PC-9 (cell line): Measurements from ENCODE around the gene SNX12. TPM values are rescaled to one million over a fixed set of nuclear protein-coding genes. Genes with fewer than 3 reads are reported as not detected.

Experiments used
- Bru-seq: library from RNA; stranded (reverse); fragments of 400-500 nt; gene quantifications from one replicate; lab custom pipeline; 2021; lab: Mats Ljungman, UMichigan
- BruChase-seq, 2 experiments: library from RNA; stranded (reverse); fragments of 400-500 nt; gene quantifications; one replicate each; lab custom pipeline; 2021; lab: Mats Ljungman, UMichigan
- BruUV-seq: library from RNA; stranded (reverse); fragments of 400-500 nt; replicated peaks from 2 replicates; lab custom pipeline; 2021; lab: Mats Ljungman, UMichigan
- CTCF ChIA-PET: fragments of 300-600 bp; sonication (Branson Sonifier 250); formaldehyde crosslinking; loops from one replicate; lab custom pipeline; 2022; ENCODE audit warnings: antibody characterized with exemption; lab: Charles Lee
- POLR2A ChIA-PET: fragments of 300-600 bp; sonication (Branson Sonifier 250); formaldehyde crosslinking; loops from one replicate; lab custom pipeline; 2022; ENCODE audit warnings: antibody characterized with exemption; ENCODE audit not compliant: unreplicated experiment; lab: Charles Lee
- DNase-seq, 2 experiments: peaks; one replicate each; pipeline versions ENCODE4 v3.0.0 to v3.0.0-alpha.2; 2015 to 2022; ENCODE audit warnings: mixed read lengths in 1 of 2
- H2AFZ ChIP-seq: fragments of 200-600 bp; sonication (generic); 2 replicates; pipeline ENCODE4 v1.8.1; 2017; ENCODE audit warnings: antibody characterized with exemption
- H3F3A ChIP-seq: fragments of 200-600 bp; sonication (generic); 2 replicates; pipeline ENCODE4 v1.8.1; 2017; ENCODE audit warnings: antibody characterized with exemption, mild to moderate bottlenecking, low read depth; ENCODE audit not compliant: insufficient read depth
- H3K27ac ChIP-seq: fragments of 200-600 bp; sonication (generic); 2 replicates; pipeline ENCODE4 v1.6.1; 2016; ENCODE audit warnings: mixed run types
- H3K27me3 ChIP-seq: fragments of 200-600 bp; sonication (generic); 2 replicates; pipeline ENCODE4 v1.6.1; 2016; ENCODE audit warnings: low read depth, mixed run types; ENCODE audit not compliant: insufficient read depth
- H3K36me3 ChIP-seq: fragments of 200-600 bp; sonication (generic); 2 replicates; pipeline ENCODE4 v1.6.1; 2016; ENCODE audit warnings: low read depth, mixed run types
- H3K4me1 ChIP-seq: fragments of 200-600 bp; sonication (generic); replicated peaks from 2 replicates; pipeline ENCODE4 v1.6.1; 2016; ENCODE audit warnings: mixed run types; ENCODE audit not compliant: insufficient read depth
- H3K4me2 ChIP-seq: fragments of 200-600 bp; sonication (generic); 2 replicates; pipeline ENCODE4 v1.6.1; 2017; ENCODE audit warnings: mixed run types
- H3K4me3 ChIP-seq: fragments of 200-600 bp; sonication (generic); 2 replicates; pipeline ENCODE4 v1.6.1; 2016; ENCODE audit warnings: mixed run types
- H3K79me2 ChIP-seq: fragments of 200-600 bp; sonication (generic); 2 replicates; pipeline ENCODE4 v1.6.1; 2017; ENCODE audit warnings: low read depth, mixed run types
- H3K9me2 ChIP-seq: fragments of 200-600 bp; sonication (generic); 2 replicates; pipeline ENCODE4 v1.8.1; 2017; ENCODE audit warnings: mild to moderate bottlenecking; ENCODE audit not compliant: insufficient read depth
- H3K9me3 ChIP-seq: fragments of 200-600 bp; sonication (generic); 2 replicates; pipeline ENCODE4 v1.8.1; 2016; ENCODE audit warnings: low read depth; ENCODE audit not compliant: insufficient read depth
- H4K20me1 ChIP-seq: fragments of 200-600 bp; sonication (generic); 2 replicates; pipeline ENCODE4 v1.8.1; 2017; ENCODE audit not compliant: insufficient read depth
- CTCF ChIP-seq: fragments of 200-600 bp; sonication (generic); conservative IDR thresholded peaks from 2 replicates; pipeline ENCODE4 v1.6.1; 2017; ENCODE audit warnings: mixed run types, antibody characterized with exemption, mild to moderate bottlenecking, moderate library complexity
- EZH2 ChIP-seq: fragments of 200-600 bp; sonication (generic); IDR thresholded peaks from 2 replicates; pipeline ENCODE4 v1.8.0; 2017; ENCODE audit warnings: antibody characterized with exemption, low read depth
- intact Hi-C: fragments of 100-400 bp; cut with micrococcal nuclease; formaldehyde crosslinking; loops from one replicate; pipeline ENCODE4 v1.10.0; 2022; ENCODE audit not compliant: unreplicated experiment
- long read RNA-seq: library from polyadenylated mRNA; stranded (forward); transcript quantifications from one replicate; pipeline ENCODE4 v2.0.0, GENCODE V29; 2022
- total RNA-seq: library from RNA; stranded (reverse); gene quantifications from 2 replicates; pipeline ENCODE4 v1.2.3, GENCODE V29; 2021

The SNX12 gene
- total RNA-seq (53.1 and 63.1 TPM in 2 replicates), Bru-seq, nascent RNA (percentile 66 among the genes with signal in this experiment), BruChase-seq, experiment 1, labeled RNA remaining after a 2-hour chase (percentile 73 among the genes with signal in this experiment), BruChase-seq, experiment 2, labeled RNA remaining after a 6-hour chase (percentile 92 among the genes with signal in this experiment)
- long read RNA-seq, partial matches to known transcripts: 0 of 9 reads
- long read RNA-seq, other reads (novel, unspliced or antisense): 9 of 9 reads

- Histone ChIP-seq H3K4me3 (peak within 1 kb of the TSS; percentile 87), H4K20me1 (no peaks in the 10 kb centered on the region), H3K27me3 (no peaks in the 10 kb centered on the region), H3K4me1 (peaks cover 21% of the 10 kb centered on the region), H3K4me2 (peak within 1 kb of the TSS; percentile 86), H3K36me3 (no peaks in the 10 kb centered on the region), H2AFZ (peak within 1 kb of the TSS; percentile 98), H3K27ac (peak within 1 kb of the TSS; percentile 49), H3K79me2 (peaks cover 21% of the 10 kb centered on the region), H3K9me3 (no peaks in the 10 kb centered on the region), H3F3A (peaks cover 8% of the 10 kb centered on the region; the same call in 1 of the 2 replicates), H3K9me2 (no peaks in the 10 kb centered on the region)
- TF ChIP-seq EZH2 (no peak), CTCF (no peak)
- ChIA-PET POLR2A (interaction anchor here (0.7 to 0.8 kb wide), 2 partner anchors 279 to 683 kb away, joined by 4 to 8 read pairs; no protein-coding TSS in a partner anchor), CTCF (interaction anchor here (0.6 kb wide), 1 partner anchor 584 kb away, joined by 3 read pairs; no protein-coding TSS in a partner anchor)
- DNase-seq: peak; percentile 84 to 92
- intact Hi-C loops: no loop called here
- no TSS peak for BruUV-seq
Observed at GRCh38 chrX:71068044-71068918, at the start of gene SNX12. Gene SNX12, minus strand, starts transcription at chrX:71068334. Its CDS starts 28 bp downstream, at chrX:71068306.

GRCh38 chrX:71117358-71117757, 49.2 kb upstream of the SNX12 start:
- Histone ChIP-seq H3K79me2 (no peaks in the 10 kb centered on the region), H3K4me2 (peak overlapping the region; percentile 84; the same call in 1 of the 2 replicates), H3K36me3 (no peaks in the 10 kb centered on the region), H3K27ac (no peak overlapping the region), H4K20me1 (no peaks in the 10 kb centered on the region), H3F3A (no peaks in the 10 kb centered on the region), H2AFZ (no peak overlapping the region), H3K4me1 (peaks cover 5% of the 10 kb centered on the region; the same call in 1 of the 2 replicates), H3K4me3 (no peak overlapping the region), H3K9me2 (no peaks in the 10 kb centered on the region), H3K27me3 (no peaks in the 10 kb centered on the region), H3K9me3 (no peaks in the 10 kb centered on the region)
- ChIA-PET POLR2A (interaction anchor here (0.6 kb wide), 1 partner anchor 13 kb away, joined by 3 read pairs; no protein-coding TSS in a partner anchor), CTCF (interaction anchor here (0.6 kb wide), 1 partner anchor 64 kb away, joined by 4 read pairs; no protein-coding TSS in a partner anchor)
- no peak for DNase-seq
- TF ChIP-seq CTCF (no peak), EZH2 (no peak)
- BruUV-seq: no TSS peak
- intact Hi-C loops: no loop called here

GRCh38 chrX:71111921-71112431, 43.8 kb upstream of the SNX12 start:
- intact Hi-C loops: no loop called here
- CTCF ChIA-PET: no interaction called here

More at GRCh38 chrX:71111921-71112431, 43.8 kb upstream of the SNX12 start:
- no peaks in the 10 kb centered on the region for H3K9me3 ChIP-seq
- BruUV-seq: no TSS peak
- no peaks in the 10 kb centered on the region for H3K79me2 ChIP-seq
- H3K4me3 ChIP-seq: no peak overlapping the region
- no peak for TF ChIP-seq CTCF
- TF ChIP-seq EZH2: no peak
- no peaks in the 10 kb centered on the region for H3K36me3 ChIP-seq
- H3F3A ChIP-seq: no peaks in the 10 kb centered on the region
- H3K9me2 ChIP-seq: no peaks in the 10 kb centered on the region
- H3K4me1 ChIP-seq: no peaks in the 10 kb centered on the region
- H4K20me1 ChIP-seq: no peaks in the 10 kb centered on the region
- POLR2A ChIA-PET: no interaction called here
- no peak overlapping the region for H2AFZ ChIP-seq
- H3K27ac ChIP-seq: no peak overlapping the region
- no peak for DNase-seq
- H3K27me3 ChIP-seq: no peaks in the 10 kb centered on the region
- no peak overlapping the region for H3K4me2 ChIP-seq
